PC-9 (cell line): ENCODE data around the gene ZNF407.

Experiments
- EZH2 ChIP-seq: fragments of 200-600 bp; sonication (generic); IDR thresholded peaks from 2 replicates; pipeline ENCODE4 v1.8.0; 2017; ENCODE audit warnings: antibody characterized with exemption, low read depth
- TF ChIP-seq, protein P1 (sequence below): fragments of 200-600 bp; sonication (generic); conservative IDR thresholded peaks from 2 replicates; pipeline ENCODE4 v1.6.1; 2017; ENCODE audit warnings: mixed run types, antibody characterized with exemption, mild to moderate bottlenecking, moderate library complexity

DNA sequence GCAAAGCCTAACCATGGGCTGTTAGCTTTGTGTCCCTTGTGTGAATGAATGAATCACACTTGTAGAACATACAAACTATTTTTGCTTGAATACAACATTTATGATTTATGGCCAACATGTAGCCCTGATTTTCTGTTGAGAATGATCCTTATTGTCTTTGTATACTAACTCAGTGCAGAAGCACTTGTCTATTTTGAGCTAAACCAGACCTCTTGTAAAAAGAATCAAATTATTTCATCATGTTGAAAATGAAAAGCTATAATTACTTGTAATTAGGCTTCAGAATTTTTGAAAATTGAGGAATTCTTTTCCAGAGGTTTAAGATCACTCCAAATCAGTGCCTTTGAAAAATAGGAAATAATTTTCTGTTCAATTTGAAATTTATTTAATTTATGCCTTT lies 85.9 kb downstream of the ZNF407 start:
- TF ChIP-seq, protein P1, sequence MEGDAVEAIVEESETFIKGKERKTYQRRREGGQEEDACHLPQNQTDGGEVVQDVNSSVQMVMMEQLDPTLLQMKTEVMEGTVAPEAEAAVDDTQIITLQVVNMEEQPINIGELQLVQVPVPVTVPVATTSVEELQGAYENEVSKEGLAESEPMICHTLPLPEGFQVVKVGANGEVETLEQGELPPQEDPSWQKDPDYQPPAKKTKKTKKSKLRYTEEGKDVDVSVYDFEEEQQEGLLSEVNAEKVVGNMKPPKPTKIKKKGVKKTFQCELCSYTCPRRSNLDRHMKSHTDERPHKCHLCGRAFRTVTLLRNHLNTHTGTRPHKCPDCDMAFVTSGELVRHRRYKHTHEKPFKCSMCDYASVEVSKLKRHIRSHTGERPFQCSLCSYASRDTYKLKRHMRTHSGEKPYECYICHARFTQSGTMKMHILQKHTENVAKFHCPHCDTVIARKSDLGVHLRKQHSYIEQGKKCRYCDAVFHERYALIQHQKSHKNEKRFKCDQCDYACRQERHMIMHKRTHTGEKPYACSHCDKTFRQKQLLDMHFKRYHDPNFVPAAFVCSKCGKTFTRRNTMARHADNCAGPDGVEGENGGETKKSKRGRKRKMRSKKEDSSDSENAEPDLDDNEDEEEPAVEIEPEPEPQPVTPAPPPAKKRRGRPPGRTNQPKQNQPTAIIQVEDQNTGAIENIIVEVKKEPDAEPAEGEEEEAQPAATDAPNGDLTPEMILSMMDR: no peak
- no peak for TF ChIP-seq EZH2
